ENCODE results near the gene GRIA4.

DNA sequence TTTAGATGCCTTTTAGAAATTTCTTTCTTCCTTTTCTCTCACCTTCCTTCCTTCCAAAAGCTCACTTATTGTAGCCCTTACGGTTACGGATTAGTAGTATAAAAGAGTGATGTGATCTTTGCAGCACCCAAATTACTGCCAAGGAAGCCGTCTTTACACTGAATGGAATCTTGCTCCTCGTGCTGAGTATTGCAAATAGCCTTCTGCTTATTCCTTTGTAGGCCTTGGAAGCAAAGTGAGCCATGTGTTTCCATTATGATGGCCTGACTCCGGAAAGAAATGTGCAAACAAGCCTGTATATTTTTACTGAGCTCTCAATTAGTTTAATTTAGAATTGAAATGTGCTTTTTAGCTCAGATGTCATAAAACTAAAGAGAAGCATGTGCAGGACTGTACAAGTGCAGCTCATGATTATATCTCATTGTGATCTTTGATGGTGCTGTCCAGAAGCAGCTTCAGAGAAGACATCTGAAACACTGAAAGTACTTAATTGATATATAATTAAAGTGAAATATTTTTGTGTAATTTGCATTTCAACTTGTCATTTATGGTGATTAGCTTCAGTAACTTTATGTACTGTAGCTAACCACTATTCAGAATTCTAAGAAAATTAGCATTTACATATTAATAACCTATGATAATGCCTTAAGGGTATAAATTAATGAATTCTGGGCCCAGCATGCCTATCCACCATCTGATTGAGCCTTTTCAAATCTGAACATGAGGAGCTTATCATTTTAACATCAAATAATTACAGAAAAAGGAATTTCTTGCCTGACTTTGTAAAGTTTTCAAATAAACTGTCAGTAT lies 129.3 kb downstream of the GRIA4 start:
- TF ChIP-seq, protein P1, sequence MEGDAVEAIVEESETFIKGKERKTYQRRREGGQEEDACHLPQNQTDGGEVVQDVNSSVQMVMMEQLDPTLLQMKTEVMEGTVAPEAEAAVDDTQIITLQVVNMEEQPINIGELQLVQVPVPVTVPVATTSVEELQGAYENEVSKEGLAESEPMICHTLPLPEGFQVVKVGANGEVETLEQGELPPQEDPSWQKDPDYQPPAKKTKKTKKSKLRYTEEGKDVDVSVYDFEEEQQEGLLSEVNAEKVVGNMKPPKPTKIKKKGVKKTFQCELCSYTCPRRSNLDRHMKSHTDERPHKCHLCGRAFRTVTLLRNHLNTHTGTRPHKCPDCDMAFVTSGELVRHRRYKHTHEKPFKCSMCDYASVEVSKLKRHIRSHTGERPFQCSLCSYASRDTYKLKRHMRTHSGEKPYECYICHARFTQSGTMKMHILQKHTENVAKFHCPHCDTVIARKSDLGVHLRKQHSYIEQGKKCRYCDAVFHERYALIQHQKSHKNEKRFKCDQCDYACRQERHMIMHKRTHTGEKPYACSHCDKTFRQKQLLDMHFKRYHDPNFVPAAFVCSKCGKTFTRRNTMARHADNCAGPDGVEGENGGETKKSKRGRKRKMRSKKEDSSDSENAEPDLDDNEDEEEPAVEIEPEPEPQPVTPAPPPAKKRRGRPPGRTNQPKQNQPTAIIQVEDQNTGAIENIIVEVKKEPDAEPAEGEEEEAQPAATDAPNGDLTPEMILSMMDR (IDR thresholded peaks at IDR 0.05): no peak
- TF ChIP-seq POLR2A (IDR thresholded peaks at IDR 0.05): no peak

All from lower leg skin (tissue), 3 donors.